Stimulated activated CD8-positive, alpha-beta memory T cell treated with anti-CD3 and anti-CD28 coated beads, Interleukin-7, amount 100 ng/mL, for 48 hours (primary cell): Measurements from ENCODE around the gene APOD.

Experiments used
- DNase-seq, 2 donors: peaks; one replicate each; pipeline ENCODE4 v3.0.0-alpha.2; 2020; ENCODE audit warnings: low read depth in 1 of 2; ENCODE audit errors: extremely low read depth in 1 of 2

APOD gene

DNA sequence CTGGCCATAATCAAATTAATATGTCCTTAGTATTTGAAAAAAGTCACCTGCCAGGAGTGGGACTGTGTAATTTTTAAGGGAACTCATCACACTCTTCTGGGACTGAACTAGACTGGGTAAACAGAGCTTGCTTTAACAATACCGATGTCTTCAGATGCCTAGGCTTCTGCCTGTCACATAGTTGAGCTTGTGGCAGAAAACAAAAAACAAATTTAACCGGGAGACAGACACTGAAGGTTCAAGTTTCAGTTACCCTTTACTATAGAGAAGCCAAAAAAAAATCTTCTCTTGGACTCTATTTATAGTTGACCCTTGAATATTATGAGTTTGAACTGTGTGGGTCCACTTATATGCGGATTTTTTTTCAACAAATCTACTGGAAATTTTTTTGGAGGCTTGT lies 51.4 kb downstream of the APOD start:
- no peak for DNase-seq

DNA sequence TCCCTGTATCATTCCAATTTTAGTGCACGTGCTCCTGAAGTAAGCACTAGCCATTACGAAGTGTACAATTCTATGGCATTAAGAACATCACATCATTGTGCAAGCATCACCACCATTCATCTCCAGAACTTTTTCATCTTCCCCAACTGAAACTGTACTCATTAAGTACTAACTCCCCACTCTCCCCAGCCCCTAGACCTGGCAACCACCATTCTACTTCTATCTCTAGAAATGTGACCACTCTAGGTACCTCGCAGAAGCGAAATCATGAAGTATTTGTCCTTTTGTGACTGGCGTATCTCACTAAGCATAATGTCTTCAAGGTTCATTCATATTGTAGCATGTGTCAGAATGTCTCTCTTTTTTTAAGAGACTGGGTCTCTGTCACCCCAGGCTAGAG lies 52.1 kb downstream of the APOD start:
- DNase-seq = no peak

DNA sequence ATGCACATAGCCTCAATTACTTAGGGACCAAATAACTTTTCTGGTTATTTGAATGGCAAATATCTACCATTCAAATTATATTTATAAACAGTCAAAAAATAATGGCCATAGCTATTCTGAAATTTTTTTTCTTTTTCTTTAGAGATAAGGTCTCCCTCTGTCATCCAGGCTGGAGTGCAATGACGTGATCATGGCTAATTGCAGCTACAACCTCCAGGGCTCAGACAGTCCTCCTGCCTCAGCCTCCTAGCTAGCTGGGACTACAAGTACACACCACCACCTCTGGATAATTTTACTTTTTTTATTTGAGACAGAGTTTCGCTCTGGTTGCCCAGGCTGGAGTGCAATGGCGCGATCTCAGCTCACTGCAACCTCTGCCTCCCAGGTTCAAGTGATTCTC lies 57.2 kb downstream of the APOD start:
- DNase-seq = no peak

DNA sequence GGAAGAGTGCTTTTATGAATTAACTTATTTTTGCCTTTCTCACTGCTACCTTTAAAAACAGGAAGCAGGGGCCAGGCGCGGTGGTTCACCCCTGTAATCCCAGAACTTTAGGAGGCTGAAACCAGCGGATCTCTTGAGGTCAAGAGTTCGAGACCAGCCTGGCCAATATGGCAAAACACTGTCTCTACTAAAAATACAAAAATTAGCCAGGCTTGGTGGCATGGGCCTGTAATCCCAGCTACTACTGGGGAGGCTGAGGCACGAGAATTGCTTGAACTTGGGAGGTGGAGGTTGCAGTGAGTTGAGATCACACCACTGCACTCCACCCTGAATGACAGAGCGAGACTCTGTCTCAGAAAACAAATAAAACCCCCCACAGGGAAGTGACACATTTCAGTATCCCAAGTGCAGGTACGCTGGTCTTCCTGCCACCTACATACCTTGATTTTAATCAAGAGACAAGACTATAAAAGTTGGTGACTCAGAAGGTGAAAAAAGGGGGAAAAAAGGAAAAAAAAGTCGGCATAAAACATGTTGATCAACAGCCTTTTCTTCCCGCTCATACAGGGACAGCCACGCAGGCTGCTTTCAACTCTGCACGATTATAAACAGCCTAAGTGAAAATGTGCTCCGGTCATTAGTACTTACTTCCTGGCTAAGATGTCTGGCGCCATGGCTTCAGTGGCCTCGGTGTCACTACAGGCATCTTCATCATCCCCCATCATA lies 59.4 kb downstream of the APOD start:
- no peak for DNase-seq

DNA sequence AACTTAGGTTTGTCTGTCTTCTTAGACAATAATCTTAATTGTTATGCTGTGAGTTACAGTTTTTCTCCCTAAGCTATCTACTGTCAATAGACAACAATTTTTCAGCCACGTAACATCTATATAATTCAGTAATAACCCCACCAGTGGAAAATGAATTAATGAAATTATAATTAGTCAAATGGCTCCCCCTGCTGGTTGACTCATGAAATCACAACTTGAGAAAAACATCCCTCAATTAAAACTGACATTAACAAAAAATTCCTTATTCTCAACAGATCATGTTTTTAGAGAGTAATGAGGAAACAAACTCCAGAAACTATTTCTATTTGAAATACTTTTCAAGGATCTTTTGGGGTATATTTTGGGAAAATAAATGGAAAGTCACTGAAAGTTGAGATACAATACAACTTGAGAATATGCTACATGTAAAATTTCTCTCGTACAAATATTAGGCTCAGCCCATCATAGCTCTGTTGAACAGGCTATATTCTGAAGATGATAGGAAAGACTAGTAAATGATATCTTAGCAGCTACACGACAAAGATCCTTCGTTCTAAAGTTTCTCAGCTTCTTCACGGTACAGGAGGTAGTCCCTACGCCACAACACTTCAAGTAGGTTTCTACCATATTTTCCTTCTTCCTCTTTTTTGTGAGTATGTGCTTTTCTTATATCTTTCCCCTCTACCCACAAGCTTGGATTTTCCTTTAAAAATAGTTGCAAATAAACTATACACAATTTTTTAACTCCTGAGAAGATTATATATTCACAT lies 61.3 kb downstream of the APOD start:
- DNase-seq = no peak
